Motor neuron (in vitro differentiated cells): ENCODE data around the gene FTO. TPM values are rescaled to one million over a fixed set of nuclear protein-coding genes. Genes with fewer than 3 reads are reported as not detected.

ENCODE experiments used
- ATAC-seq, 8 experiments: fragments of 200-7000 bp; cut with Tn5 transposase; replicated peaks in 6 of 8; 2 replicates each; pipeline ENCODE4 v1.8.0; 2021; ENCODE audit warnings: mild to moderate bottlenecking in 8 of 8, moderate library complexity in 8 of 8
- H3K27ac ChIP-seq, 2 donors: fragments of 250-450 bp; sonication (Bioruptor Pico); 2 replicates each; pipeline ENCODE4 v1.9.0; 2021; ENCODE audit warnings: antibody characterized with exemption in 2 of 2, mild to moderate bottlenecking in 2 of 2, moderate library complexity in 1 of 2
- H3K4me1 ChIP-seq, 2 donors: fragments of 250-450 bp; sonication (Bioruptor Pico); replicated peaks in 1 of 2; 2 replicates each; pipeline ENCODE4 v1.6.1; 2021; ENCODE audit warnings: antibody characterized with exemption in 2 of 2, mild to moderate bottlenecking in 2 of 2, moderate library complexity in 1 of 2
- H3K4me3 ChIP-seq, 5 donors: fragments of 250-450 bp; sonication (Bioruptor Pico); 2 replicates each; pipeline ENCODE4 v1.9.0; 2021; ENCODE audit warnings: antibody characterized with exemption in 5 of 5, mild to moderate bottlenecking in 5 of 5, moderate library complexity in 4 of 5
- WGBS, 10 experiments: fragments of 450-650 bp; shearing (Covaris generic); methylation state at CpG; one replicate each; pipeline ENCODE4 v1.0.0; 2022; 5-methylcytosine and 5-hydroxymethylcytosine counted together
- in situ Hi-C, 9 experiments: fragments of 400-800 bp; cut with MboI; loops; one replicate each; pipeline ENCODE4 v1.15.0; 2021; ENCODE audit warnings: low sequenced_read_pairs in 9 of 9, low pct_unique_long_range_greater_than_20kb in 2 of 9; ENCODE audit not compliant: unreplicated experiment in 9 of 9
- total RNA-seq, 8 experiments: library from RNA; unstranded; fragments of 300-600 nt; gene quantifications; 2 replicates each; pipeline versions ENCODE4 v1.2.3 to v1.2.4, GENCODE V29; 2022

The FTO gene
- total RNA-seq, 8 experiments from 2014 or later: 73.8 to 143 (median 112) TPM

DNA sequence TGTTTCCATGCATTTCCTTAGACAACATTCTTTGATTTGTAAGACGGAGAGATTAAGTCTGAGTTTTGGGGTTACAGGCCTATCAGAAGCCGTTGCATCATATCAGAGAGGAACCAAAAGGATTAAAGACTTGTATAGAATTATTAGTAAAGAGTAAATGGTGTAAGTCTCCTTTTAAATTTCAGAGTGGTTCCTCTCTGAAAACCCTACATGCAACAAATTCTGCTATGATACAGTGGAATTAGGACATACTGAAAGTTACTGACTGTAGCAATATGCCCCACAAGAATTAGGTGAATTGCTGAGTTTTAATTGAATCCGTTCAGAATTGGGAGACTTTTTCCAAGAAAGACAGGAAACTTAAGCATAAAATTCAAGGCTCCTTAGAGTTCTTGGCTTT lies 221.6 kb downstream of the FTO start:
- WGBS, 10 experiments: 63 to 96% (median 90%) methylated on average over 2 to 3 of the region's 3 CpGs; no CpG with 5 or more reads in 2 of the 10 experiments
- in situ Hi-C loops: no loop called here
- no peak for ATAC-seq
- no peak overlapping the region for H3K27ac ChIP-seq
- peaks cover 11 to 26% of the 10 kb centered on the region in 2 donors for H3K4me1 ChIP-seq
- no peak overlapping the region for H3K4me3 ChIP-seq

DNA sequence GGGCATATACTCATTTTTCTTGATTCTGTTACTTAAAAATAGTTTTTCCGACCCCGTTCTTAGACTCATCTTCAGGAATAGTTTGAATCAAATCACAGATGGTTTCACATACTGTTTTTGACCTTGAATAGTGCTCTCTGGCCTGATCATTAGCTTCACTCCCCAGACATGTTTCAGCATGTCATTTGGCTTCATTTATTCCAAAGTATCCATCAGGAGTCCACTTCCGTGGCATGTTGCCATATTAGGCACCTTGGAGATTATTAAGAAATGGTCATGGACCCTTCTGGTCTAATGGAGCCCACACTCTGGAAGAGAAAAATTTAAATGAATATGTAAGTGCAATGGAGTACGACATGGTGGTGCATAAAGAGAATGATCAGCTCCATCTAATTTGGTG lies 222.3 kb downstream of the FTO start:
- no peak overlapping the region for H3K4me3 ChIP-seq
- 87 to 100% (median 94%) methylated on average over 1 to 4 of the region's 4 CpGs; no CpG with 5 or more reads in 2 of the 10 experiments for WGBS, 10 experiments
- no peak for ATAC-seq
- in situ Hi-C loops: no loop called here
- peaks cover 10 to 21% of the 10 kb centered on the region in 2 donors for H3K4me1 ChIP-seq
- H3K27ac ChIP-seq: no peak overlapping the region

DNA sequence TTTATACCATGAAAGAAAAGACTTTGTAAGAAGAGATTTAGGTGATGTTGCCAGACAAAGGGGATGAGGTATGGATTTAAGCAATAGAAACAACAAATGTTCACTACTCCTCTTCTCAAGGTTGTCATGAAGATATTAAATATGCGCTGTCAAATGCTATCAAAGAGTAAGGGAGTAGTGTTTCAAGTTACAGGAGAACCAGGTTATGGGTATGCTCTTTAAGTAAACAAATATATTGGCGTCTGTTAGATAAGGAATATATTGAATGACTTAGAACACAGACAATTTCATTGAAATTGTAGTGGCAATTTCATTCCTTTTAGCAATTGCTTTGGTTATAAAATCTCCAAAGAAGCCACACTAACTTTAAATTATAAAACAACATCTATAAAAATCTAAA lies 229.0 kb downstream of the FTO start:
- in situ Hi-C loops: no loop called here
- H3K4me3 ChIP-seq: no peak overlapping the region
- 94 to 100% (median 100%) methylated on average over 1 to 2 of the region's 2 CpGs; no CpG with 5 or more reads in 1 of the 10 experiments for WGBS, 10 experiments

DNA sequence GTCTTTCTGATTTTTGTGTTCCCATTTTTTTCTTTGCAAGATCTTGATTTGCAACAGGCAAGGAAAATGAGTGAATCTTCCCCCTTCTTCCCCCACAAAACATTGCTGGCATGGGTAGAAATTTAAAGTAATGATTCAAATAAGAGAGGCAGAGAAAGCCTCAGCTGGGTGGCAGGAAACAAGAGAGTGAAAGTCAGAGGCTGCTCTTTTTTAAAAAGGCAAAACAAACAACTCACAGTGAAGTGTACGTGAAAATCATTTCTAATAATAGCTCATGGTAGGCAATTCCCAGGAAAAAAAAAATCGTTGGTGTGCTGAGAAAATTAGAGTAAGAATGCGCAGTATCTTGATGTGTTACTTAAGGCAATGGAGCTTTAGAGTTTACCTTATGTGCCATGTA lies 229.5 kb downstream of the FTO start:
- peak in 1 of 8 experiments; percentile 21 for ATAC-seq
- peaks cover 18 to 40% of the 10 kb centered on the region in 2 donors for H3K4me1 ChIP-seq
- in situ Hi-C loops: no loop called here
- H3K27ac ChIP-seq: no peak overlapping the region
- WGBS, 10 experiments: 48 to 93% (median 69%) methylated on average over 1 to 3 of the region's 3 CpGs
- H3K4me3 ChIP-seq: no peak overlapping the region

More for the DNA sequence above, 229.0 kb downstream of the FTO start:
- peaks cover 17 to 37% of the 10 kb centered on the region in 2 donors for H3K4me1 ChIP-seq
- ATAC-seq: no peak
- H3K27ac ChIP-seq: no peak overlapping the region

DNA sequence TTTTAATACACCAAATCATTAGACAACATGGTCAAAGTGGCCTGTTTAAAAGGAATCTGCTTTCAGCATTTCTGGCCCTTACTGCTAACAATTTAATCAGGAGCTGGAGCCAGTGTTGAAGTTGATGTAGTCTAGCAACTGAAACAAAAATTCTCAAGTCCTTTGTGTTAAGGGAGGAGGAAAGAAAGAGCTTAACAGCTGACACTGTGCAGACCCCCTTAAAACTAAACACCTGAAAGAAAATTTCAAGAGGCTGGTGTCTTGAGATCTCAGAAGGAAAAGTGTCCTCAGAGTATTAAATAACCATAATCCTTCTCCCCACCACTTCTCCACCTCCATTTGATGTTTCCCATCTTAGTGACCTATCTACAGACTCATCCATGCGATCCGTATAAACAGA lies 232.1 kb downstream of the FTO start:
- peaks cover 18 to 41% of the 10 kb centered on the region in 2 donors for H3K4me1 ChIP-seq
- peak in 1 of 8 experiments; percentile 45 for ATAC-seq
- no peak overlapping the region for H3K4me3 ChIP-seq
- WGBS, 10 experiments: 74 to 100% (median 89%) methylated on average over 2 of the region's 2 CpGs; no CpG with 5 or more reads in 6 of the 10 experiments
- no peak overlapping the region for H3K27ac ChIP-seq
- in situ Hi-C loops: no loop called here

DNA sequence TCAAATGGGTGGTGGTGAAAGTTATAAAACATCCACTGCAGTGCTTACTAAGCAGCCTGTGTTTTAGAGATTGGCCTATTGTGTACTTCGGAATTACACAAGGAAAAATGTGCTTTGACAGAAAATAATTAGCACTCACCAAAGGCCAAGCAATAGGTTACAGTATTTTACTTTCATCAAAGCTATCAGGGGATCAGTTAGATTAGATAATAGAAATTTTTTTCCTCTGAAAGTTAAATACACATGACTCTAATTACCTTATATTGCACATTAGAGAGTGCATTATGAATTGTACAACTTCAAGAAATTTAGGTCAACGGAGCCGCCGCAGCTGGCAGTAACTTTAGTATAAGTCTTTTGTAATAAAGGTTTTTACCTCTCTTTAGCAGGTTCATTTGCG lies 232.6 kb downstream of the FTO start:
- WGBS, 10 experiments: 60 to 100% (median 82%) methylated on average over 1 to 5 of the region's 5 CpGs; no CpG with 5 or more reads in 2 of the 10 experiments
- in situ Hi-C loops: no loop called here
- no peak for ATAC-seq
- H3K4me3 ChIP-seq: no peak overlapping the region
- H3K27ac ChIP-seq: no peak overlapping the region
- peaks cover 18 to 41% of the 10 kb centered on the region in 2 donors for H3K4me1 ChIP-seq

DNA sequence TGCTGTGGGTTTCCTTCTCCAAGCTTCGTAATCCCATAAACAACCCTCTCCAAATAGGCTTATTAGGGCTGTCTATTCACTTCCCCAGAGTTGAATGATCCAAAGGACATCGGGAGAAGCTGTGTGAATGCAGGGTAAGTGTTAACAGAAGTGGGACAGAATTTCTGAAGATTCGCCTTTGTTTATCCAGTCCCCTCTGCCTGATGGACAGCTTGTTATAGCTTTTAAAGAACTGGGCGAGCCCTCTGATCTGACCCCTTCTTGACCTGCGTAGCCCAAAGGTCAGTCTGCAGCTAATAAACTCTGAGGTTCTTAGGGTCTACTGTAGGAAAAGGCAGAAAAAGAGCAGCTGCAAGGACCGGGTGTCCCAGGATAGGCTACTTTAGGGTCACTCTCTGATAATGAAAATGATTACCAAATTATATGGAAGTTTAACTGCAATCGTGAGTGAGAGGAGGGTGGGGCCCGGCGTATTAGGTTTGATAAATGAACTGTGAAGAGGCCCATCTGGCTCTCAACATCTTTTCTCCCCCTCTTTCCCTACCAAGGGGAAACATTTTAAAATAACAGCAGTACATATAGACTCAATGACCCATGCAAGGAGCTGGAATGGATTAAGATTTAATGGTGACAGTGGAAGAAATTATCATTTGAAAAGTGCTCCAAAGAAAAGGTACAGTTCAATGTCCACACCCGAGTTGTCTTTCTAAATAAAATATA lies 233.4 kb downstream of the FTO start:
- 2 to 100% (median 21%) methylated on average over 2 to 8 of the region's 10 CpGs; no CpG with 5 or more reads in 2 of the 10 experiments for WGBS, 10 experiments
- H3K4me1 ChIP-seq: peaks cover 18 to 41% of the 10 kb centered on the region in 2 donors
- no peak overlapping the region for H3K4me3 ChIP-seq
- H3K27ac ChIP-seq: no peak overlapping the region
- in situ Hi-C loops: no loop called here
- ATAC-seq: peak in 3 of 8 experiments; percentile 73 to 87 (median 84)

DNA sequence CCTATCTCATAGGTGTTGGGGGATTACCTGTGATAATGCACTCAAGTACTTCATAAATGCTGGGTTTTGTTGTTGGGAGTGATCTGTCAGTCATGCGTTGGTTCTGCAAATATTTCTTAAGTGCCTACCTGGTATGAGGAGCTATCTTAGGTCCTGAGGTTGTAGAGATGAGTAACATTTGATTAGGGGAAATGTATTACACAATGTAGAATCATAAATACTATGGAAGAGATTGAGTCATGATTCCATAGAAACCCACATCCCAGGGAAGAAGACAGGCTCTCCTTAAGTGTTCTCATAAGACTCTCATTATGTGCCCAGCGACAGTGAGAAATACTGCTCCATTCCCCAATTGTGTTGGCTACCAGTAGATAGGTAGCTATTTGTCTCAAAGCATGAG lies 240.1 kb downstream of the FTO start:
- no peak for ATAC-seq
- in situ Hi-C loops: no loop called here
- no peak overlapping the region for H3K27ac ChIP-seq
- 80 to 100% (median 93%) methylated on average over 1 to 2 of the region's 2 CpGs; no CpG with 5 or more reads in 2 of the 10 experiments for WGBS, 10 experiments
- no peak overlapping the region for H3K4me3 ChIP-seq
- peaks cover 4 to 19% of the 10 kb centered on the region in 2 donors for H3K4me1 ChIP-seq

DNA sequence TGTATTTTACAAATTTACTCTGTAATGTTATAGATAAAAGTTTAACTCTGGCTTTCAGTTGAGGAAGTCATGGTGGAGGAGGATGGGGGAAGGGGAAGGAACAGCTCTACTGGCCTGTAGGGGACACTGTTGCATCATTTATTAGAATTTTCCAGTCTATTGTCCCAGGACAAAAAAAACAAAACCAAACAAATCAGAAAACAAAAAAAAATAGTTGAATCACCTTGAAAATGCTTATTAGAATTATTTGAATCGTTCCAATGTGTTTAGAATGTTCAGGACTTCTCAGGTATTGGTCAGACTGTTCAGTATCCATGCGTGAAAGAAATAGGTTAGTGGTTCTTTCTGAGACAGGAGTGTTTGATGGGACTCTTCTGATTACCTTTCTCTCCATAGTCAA lies 242.0 kb downstream of the FTO start:
- ATAC-seq: peak in 3 of 8 experiments; percentile 53 to 66 (median 62)
- in situ Hi-C loops: no loop called here
- WGBS, 10 experiments: 11 to 68% (median 54%) methylated on average over 1 to 2 of the region's 2 CpGs; no CpG with 5 or more reads in 1 of the 10 experiments
- Histone ChIP-seq H3K27ac (no peak overlapping the region), H3K4me1 (peaks cover 4 to 19% of the 10 kb centered on the region in 2 donors), H3K4me3 (no peak overlapping the region)

DNA sequence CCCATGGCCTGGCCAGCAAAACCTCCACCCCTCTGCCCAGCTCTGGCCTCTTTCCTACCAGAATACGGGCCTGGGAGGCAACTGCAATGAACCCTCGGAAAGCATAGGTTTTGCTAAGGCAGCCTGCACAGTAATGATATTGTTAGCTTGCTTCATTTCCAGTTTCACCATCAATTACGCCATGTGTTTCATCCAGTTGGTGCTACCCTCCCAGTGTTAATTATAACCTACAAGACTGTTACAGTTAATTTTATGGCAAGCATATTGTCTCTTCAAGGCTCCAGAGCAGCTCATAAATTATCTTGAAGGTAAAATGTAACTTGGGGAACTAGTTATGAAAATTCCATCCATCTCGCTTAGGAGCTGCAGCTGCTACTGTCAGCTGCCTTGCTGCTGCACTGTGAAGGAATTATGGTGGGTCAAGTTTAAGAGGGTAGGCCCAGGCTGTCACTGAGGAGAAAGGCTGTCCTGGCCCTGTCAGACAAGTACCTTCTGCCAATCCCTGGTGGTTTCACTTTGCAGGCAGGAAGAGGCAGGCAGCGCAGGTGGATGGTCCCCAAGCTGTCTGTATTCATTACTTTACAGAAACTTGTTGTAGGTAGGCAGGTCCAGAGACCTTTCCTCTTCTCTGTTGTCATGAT lies 242.9 kb downstream of the FTO start:
- Histone ChIP-seq H3K27ac (no peak overlapping the region), H3K4me3 (no peak overlapping the region), H3K4me1 (peaks cover 4 to 19% of the 10 kb centered on the region in 2 donors)
- in situ Hi-C loops: no loop called here
- 60 to 100% (median 89%) methylated on average over 1 to 5 of the region's 5 CpGs; no CpG with 5 or more reads in 1 of the 10 experiments for WGBS, 10 experiments
- ATAC-seq: peak in 6 of 8 experiments; percentile 22 to 95 (median 91)

DNA sequence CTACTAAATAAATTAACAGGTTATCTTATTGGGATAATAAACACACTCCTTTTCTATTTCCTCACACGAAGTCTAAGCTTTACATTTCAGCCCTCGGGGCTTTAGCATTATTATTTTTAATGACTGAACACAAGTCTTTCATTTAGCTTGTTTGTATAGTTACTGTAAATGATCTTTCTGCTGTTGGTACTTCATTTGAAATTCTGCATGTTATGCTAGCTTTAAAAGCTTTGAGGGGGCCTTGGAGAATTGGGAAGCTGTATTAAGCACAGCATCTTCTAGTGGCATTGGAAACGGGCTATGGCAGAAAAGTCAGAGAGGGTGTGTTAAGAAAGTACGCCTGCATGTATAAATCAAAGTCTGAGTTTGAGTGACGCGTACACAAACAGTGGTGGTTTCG lies 243.7 kb downstream of the FTO start:
- peaks cover 4 to 19% of the 10 kb centered on the region in 2 donors for H3K4me1 ChIP-seq
- no peak overlapping the region for H3K4me3 ChIP-seq
- no peak overlapping the region for H3K27ac ChIP-seq
- peak in 1 of 8 experiments; percentile 69 for ATAC-seq
- whole genome bisulfite sequencing, 10 experiments: 29 to 100% (median 86%) methylated on average over 2 to 7 of the region's 7 CpGs
- in situ Hi-C loops: no loop called here

DNA sequence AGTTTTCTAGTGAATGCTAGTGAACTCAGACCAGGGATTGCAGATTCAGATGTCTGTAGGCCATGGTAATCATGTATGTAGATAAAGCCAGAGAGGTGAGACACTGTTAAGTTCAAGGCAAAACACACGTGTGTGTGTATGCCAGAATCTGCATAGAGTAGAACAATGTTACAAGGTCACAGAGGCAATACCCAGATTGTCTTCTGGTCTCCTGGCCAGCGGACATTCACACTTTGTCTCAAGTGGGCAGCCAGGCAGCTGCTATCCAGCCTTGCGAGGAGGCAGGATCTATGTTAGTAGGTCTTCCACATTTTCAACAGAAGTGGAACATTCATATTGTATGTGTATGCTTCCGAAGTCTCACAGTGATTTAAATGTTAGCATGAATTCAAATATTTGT lies 244.4 kb downstream of the FTO start:
- no peak for ATAC-seq
- 39 to 100% (median 94%) methylated on average over 1 to 4 of the region's 4 CpGs; no CpG with 5 or more reads in 4 of the 10 experiments for WGBS, 10 experiments
- Histone ChIP-seq H3K4me3 (no peak overlapping the region), H3K27ac (no peak overlapping the region), H3K4me1 (peaks cover 4 to 19% of the 10 kb centered on the region in 2 donors)
- in situ Hi-C loops: no loop called here

DNA sequence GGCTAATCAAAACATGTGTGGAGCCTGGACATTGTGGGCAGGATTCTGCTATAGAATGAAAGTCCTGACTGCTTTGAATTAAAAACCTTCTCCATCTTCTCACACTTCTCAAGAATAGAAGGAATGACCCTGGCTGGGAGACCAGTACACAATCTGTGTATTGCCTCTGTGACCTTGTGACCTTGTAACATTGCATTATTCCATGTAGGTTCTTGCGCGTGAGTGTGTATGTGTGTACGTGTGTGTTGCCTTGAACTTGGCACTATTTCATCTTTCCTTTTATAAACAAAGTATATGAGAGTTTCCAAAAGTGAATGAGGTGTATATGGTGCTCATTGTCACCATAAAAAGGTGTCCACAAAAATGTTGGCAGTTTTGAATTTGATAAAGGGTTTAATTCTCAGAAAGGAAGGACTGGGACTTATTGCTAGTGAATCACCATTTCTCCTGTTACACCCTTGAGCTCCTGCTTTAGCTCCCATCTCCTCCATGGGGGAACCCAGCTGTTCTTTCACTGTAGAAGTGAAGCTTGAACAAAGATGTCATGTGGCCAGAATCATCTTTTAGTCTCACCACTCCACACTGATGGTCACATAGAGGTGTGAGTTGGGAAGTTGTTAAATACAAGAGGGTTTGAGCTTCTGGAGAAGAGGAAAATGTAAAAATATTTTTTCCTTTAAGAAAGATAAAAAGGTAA lies 244.9 kb downstream of the FTO start:
- no peak overlapping the region for H3K4me3 ChIP-seq
- WGBS, 10 experiments: 100% methylated on average over 1 to 3 of the region's 3 CpGs; no CpG with 5 or more reads in 5 of the 10 experiments
- peaks cover 4 to 19% of the 10 kb centered on the region in 2 donors for H3K4me1 ChIP-seq
- ATAC-seq: no peak
- in situ Hi-C loops: no loop called here
- no peak overlapping the region for H3K27ac ChIP-seq
